GM12891 (cell line): ENCODE results near the gene PAX1.

Experiments used
- PAX5 ChIP-seq: IDR thresholded peaks from 2 replicates; pipeline ENCODE4 v1.6.1; 2011; ENCODE audit warnings: low read length, moderate library complexity, mild to moderate bottlenecking; ENCODE audit not compliant: insufficient read depth, severe bottlenecking
- POLR2A ChIP-seq: IDR thresholded peaks from 2 replicates; pipeline ENCODE4 v1.6.1; 2011; ENCODE audit warnings: low read depth, low read length, control low read depth
- POLR2AphosphoS5 ChIP-seq: IDR thresholded peaks from 2 replicates; pipeline ENCODE4 v1.6.1; 2011; ENCODE audit warnings: low read depth, low read length, control low read depth
- POU2F2 ChIP-seq: IDR thresholded peaks from 2 replicates; pipeline ENCODE4 v1.6.1; 2011; ENCODE audit warnings: low read depth, mild to moderate bottlenecking, control low read depth, low read length, moderate library complexity
- SPI1 ChIP-seq: IDR thresholded peaks from 2 replicates; pipeline ENCODE4 v1.6.1; 2011; ENCODE audit warnings: low read depth, low read length, control low read depth
- TAF1 ChIP-seq: IDR thresholded peaks from 2 replicates; pipeline ENCODE4 v1.6.1; 2011; ENCODE audit warnings: low read depth, low read length, control low read depth

DNA sequence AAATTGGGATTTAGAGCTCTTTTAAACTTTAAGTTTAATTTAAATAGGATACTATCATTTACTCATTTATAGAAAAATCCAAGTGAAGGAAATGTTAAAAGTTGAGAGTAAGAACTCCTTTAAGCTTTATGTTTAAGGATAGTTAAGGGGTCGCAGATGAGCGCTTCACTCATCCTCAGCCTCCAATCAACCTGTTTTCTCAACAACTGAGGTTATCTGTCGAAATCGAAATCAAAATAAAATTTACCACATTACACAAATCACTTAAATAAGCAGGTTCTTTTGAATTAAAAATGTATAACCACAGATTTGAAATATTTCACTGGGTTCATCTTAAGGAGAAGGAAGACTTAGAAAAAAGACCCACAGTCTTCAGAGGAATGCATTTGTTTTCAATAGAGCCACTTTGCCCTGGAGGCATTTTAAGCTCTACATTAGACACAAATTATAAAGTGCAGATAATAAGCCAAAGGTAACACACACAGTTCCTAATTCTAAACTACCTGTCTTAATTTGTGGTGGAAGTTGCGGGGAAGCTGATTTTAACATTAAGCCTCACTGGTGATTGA lies 5.5 kb downstream of the PAX1 start:
- TF ChIP-seq POLR2A, result no peak
- TF ChIP-seq SPI1, result no peak
- no peak for TF ChIP-seq TAF1
- no peak for TF ChIP-seq PAX5
- no peak for TF ChIP-seq POLR2AphosphoS5
- no peak for TF ChIP-seq POU2F2
